AG09309 (cell line): Measurements from ENCODE around the gene MYLK4.

Experiments used
- DNase-seq: peaks from one replicate; pipeline ENCODE4 v3.0.0-alpha.2; 2010; ENCODE audit warnings: low read depth
- H3K4me3 ChIP-seq: 2 replicates; pipeline ENCODE4 v1.5.1; 2011; ENCODE audit warnings: mild to moderate bottlenecking, low read depth, low read length, moderate library complexity; ENCODE audit not compliant: control insufficient read depth
- CTCF ChIP-seq: IDR thresholded peaks from 2 replicates; pipeline ENCODE4 v1.5.1; 2011; ENCODE audit warnings: mild to moderate bottlenecking, low read depth, low read length, inconsistent platforms; ENCODE audit not compliant: insufficient read depth, control insufficient read depth; ENCODE audit errors: missing control alignments

MYLK4 gene

GRCh38 chr6:2738373-2738979 is 12.2 kb downstream of the MYLK4 start:
- H3K4me3 ChIP-seq: no peak overlapping the region
- TF ChIP-seq CTCF: peak; percentile 78
- no peak for DNase-seq

- DNase-seq: no peak
- H3K4me3 ChIP-seq: no peak overlapping the region
- no peak for TF ChIP-seq CTCF
These were observed 12.8 kb downstream of the MYLK4 start for GRCh38 chr6:2737885-2738284.

GRCh38 chr6:2734488-2735166 is 16.1 kb downstream of the MYLK4 start:
- no peak for DNase-seq
- no peak for TF ChIP-seq CTCF
- no peak overlapping the region for H3K4me3 ChIP-seq

- H3K4me3 ChIP-seq: no peak overlapping the region
- no peak for TF ChIP-seq CTCF
- no peak for DNase-seq
These were observed 16.8 kb downstream of the MYLK4 start for GRCh38 chr6:2733736-2734480.

- no peak overlapping the region for H3K4me3 ChIP-seq
- no peak for DNase-seq
- TF ChIP-seq CTCF: no peak
These were observed 17.4 kb downstream of the MYLK4 start for GRCh38 chr6:2733324-2733723.

- no peak for TF ChIP-seq CTCF
- DNase-seq: no peak
These were observed 18.1 kb downstream of the MYLK4 start for GRCh38 chr6:2732503-2733089.

More at GRCh38 chr6:2732503-2733089, 18.1 kb downstream of the MYLK4 start:
- no peak overlapping the region for H3K4me3 ChIP-seq
